HG02885 (cell line): Measurements from ENCODE around the gene BIRC2.

Experiments used
- ATAC-seq: cut with Tn5 transposase; IDR thresholded peaks from one replicate; pipeline ENCODE4 v1.9.1; 2021; ENCODE audit warnings: mild to moderate bottlenecking; ENCODE audit not compliant: unreplicated experiment, poor library complexity

BIRC2 gene

GRCh38 chr11:102426000-102426399 lies 79.0 kb downstream of the BIRC2 start:
- ATAC-seq: no peak

- no peak for ATAC-seq
Measured at GRCh38 chr11:102426570-102426969, 79.6 kb downstream of the BIRC2 start.

DNA sequence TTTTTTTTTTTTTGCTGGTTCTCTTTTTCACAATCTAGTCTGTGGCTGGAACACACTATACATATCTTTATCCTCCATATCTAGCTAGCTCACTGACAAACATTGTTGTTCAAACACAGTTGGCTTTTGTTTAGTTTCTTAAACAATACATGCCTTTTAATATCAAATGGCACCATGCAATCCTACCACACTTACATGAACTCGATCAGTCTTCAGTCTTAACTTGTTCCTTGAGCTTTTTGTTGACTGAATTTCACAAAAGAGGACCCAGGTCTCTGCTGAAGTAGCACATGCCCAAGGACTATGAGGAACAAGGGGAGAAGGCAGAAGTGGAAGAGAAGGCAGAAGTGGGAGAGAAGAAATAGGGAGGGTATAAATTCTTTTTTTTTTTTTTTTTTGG lies 80.1 kb downstream of the BIRC2 start:
- no peak for ATAC-seq
